ENCODE measurements around the gene SOCS3. TPM values are rescaled to one million over a fixed set of nuclear protein-coding genes. Genes with fewer than 3 reads are reported as not detected.
A peak's percentile ranks its signal among the peaks of the same experiment; 100 is the strongest.

The SOCS3 gene
- 10 to 100 TPM in 4 of 8 experiments, 1 to 10 TPM in 4; 1.7 to 73.8 (median 8.3) TPM for total RNA-seq

- in situ Hi-C loops (cut with MboI; ENCODE audit: low pct_unique_long_range_greater_than_20kb in 2 of 9, low sequenced_read_pairs in 9 of 9, unreplicated experiment in 9 of 9): no loop called here
- ATAC-seq (replicated peaks in 6 of 8): peak; percentile 22 to 82 (median 76)
- H3K4me1 ChIP-seq (replicated peaks in 1 of 2): peaks cover 6 to 16% of the 10 kb centered on the region in 2 donors
- H3K27ac ChIP-seq: peak within 1 kb of the TSS in 1 of 2 donors; percentile 11
- peak within 1 kb of the TSS; percentile 49 to 75 (median 58) for H3K4me3 ChIP-seq
- no CpG with 5 or more reads among the region's 59 CpGs for WGBS, 10 experiments
Observed at GRCh38 chr17:78359997-78360370, at the start of gene SOCS3. Gene SOCS3 (minus strand): TSS chr17:78360077. CDS start chr17:78359095, 982 bp downstream.

GRCh38 chr17:78409191-78409928, 49.5 kb upstream of the SOCS3 start:
- no peak overlapping the region for H3K4me3 ChIP-seq
- WGBS, 10 experiments: 48 to 100% (median 90%) methylated on average over 1 to 7 of the region's 12 CpGs; no CpG with 5 or more reads in 1 of the 10 experiments
- no peak overlapping the region for H3K27ac ChIP-seq
- ATAC-seq (replicated peaks in 6 of 8): peak in 3 of 8 experiments; percentile 45 to 89 (median 57)
- in situ Hi-C loops (cut with MboI; ENCODE audit: low pct_unique_long_range_greater_than_20kb in 2 of 9, low sequenced_read_pairs in 9 of 9, unreplicated experiment in 9 of 9): no loop called here
- peaks cover 0 to 5% of the 10 kb centered on the region in 2 donors for H3K4me1 ChIP-seq (replicated peaks in 1 of 2)

GRCh38 chr17:78408476-78409050, 48.7 kb upstream of the SOCS3 start:
- in situ Hi-C loops (cut with MboI; ENCODE audit: low pct_unique_long_range_greater_than_20kb in 2 of 9, low sequenced_read_pairs in 9 of 9, unreplicated experiment in 9 of 9): no loop called here
- H3K27ac ChIP-seq: no peak overlapping the region
- WGBS, 10 experiments: 86 to 100% (median 92%) methylated on average over 1 to 9 of the region's 23 CpGs; no CpG with 5 or more reads in 5 of the 10 experiments
- no peak overlapping the region for H3K4me3 ChIP-seq
- peak in 1 of 8 experiments; percentile 5 for ATAC-seq (replicated peaks in 6 of 8)
- peaks cover 0 to 5% of the 10 kb centered on the region in 2 donors for H3K4me1 ChIP-seq (replicated peaks in 1 of 2)

GRCh38 chr17:78407387-78408000, 47.6 kb upstream of the SOCS3 start:
- in situ Hi-C loops (cut with MboI; ENCODE audit: low pct_unique_long_range_greater_than_20kb in 2 of 9, low sequenced_read_pairs in 9 of 9, unreplicated experiment in 9 of 9): no loop called here
- Histone ChIP-seq H3K27ac (no peak overlapping the region), H3K4me1 (replicated peaks in 1 of 2) (peaks cover 0 to 5% of the 10 kb centered on the region in 2 donors), H3K4me3 (no peak overlapping the region)
- peak in 5 of 8 experiments; percentile 19 to 78 (median 56) for ATAC-seq (replicated peaks in 6 of 8)
- 37 to 83% (median 50%) methylated on average over 1 to 4 of the region's 7 CpGs; no CpG with 5 or more reads in 5 of the 10 experiments for WGBS, 10 experiments

GRCh38 chr17:78406920-78407319, 47.0 kb upstream of the SOCS3 start:
- in situ Hi-C loops (cut with MboI; ENCODE audit: low pct_unique_long_range_greater_than_20kb in 2 of 9, low sequenced_read_pairs in 9 of 9, unreplicated experiment in 9 of 9): no loop called here
- H3K27ac ChIP-seq: no peak overlapping the region
- peaks cover 0 to 5% of the 10 kb centered on the region in 2 donors for H3K4me1 ChIP-seq (replicated peaks in 1 of 2)
- no peak overlapping the region for H3K4me3 ChIP-seq
- 48 to 100% (median 90%) methylated on average over 1 to 3 of the region's 8 CpGs; no CpG with 5 or more reads in 5 of the 10 experiments for WGBS, 10 experiments
- ATAC-seq (replicated peaks in 6 of 8): no peak

GRCh38 chr17:78406396-78406795, 46.5 kb upstream of the SOCS3 start:
- H3K27ac ChIP-seq: no peak overlapping the region
- no peak for ATAC-seq (replicated peaks in 6 of 8)
- H3K4me3 ChIP-seq: no peak overlapping the region
- peaks cover 0 to 5% of the 10 kb centered on the region in 2 donors for H3K4me1 ChIP-seq (replicated peaks in 1 of 2)
- in situ Hi-C loops (cut with MboI; ENCODE audit: low pct_unique_long_range_greater_than_20kb in 2 of 9, low sequenced_read_pairs in 9 of 9, unreplicated experiment in 9 of 9): no loop called here
- WGBS, 10 experiments: 79 to 100% (median 93%) methylated on average over 2 to 3 of the region's 6 CpGs; no CpG with 5 or more reads in 7 of the 10 experiments

- H3K4me3 ChIP-seq: no peak overlapping the region
- 96 to 100% (median 100%) methylated on average over 3 to 9 of the region's 14 CpGs; no CpG with 5 or more reads in 3 of the 10 experiments for WGBS, 10 experiments
- no peak for ATAC-seq (replicated peaks in 6 of 8)
- H3K4me1 ChIP-seq (replicated peaks in 1 of 2): peaks cover 0 to 5% of the 10 kb centered on the region in 2 donors
- H3K27ac ChIP-seq: no peak overlapping the region
- in situ Hi-C loops (cut with MboI; ENCODE audit: low pct_unique_long_range_greater_than_20kb in 2 of 9, low sequenced_read_pairs in 9 of 9, unreplicated experiment in 9 of 9): no loop called here
Observed at GRCh38 chr17:78403822-78404221, 43.9 kb upstream of the SOCS3 start.

- H3K4me3 ChIP-seq: no peak overlapping the region
- in situ Hi-C loops (cut with MboI; ENCODE audit: low pct_unique_long_range_greater_than_20kb in 2 of 9, low sequenced_read_pairs in 9 of 9, unreplicated experiment in 9 of 9): no loop called here
- no peaks in the 10 kb centered on the region for H3K4me1 ChIP-seq (replicated peaks in 1 of 2)
- 80 to 100% (median 90%) methylated on average over 1 to 5 of the region's 8 CpGs; no CpG with 5 or more reads in 5 of the 10 experiments for WGBS, 10 experiments
- no peak overlapping the region for H3K27ac ChIP-seq
- no peak for ATAC-seq (replicated peaks in 6 of 8)
Observed at GRCh38 chr17:78401891-78402290, 42.0 kb upstream of the SOCS3 start.

- 67 to 100% (median 80%) methylated on average over 1 to 3 of the region's 6 CpGs; no CpG with 5 or more reads in 5 of the 10 experiments for WGBS, 10 experiments
- Histone ChIP-seq H3K4me1 (replicated peaks in 1 of 2) (no peaks in the 10 kb centered on the region), H3K4me3 (no peak overlapping the region), H3K27ac (no peak overlapping the region)
- ATAC-seq (replicated peaks in 6 of 8): no peak
- in situ Hi-C loops (cut with MboI; ENCODE audit: low pct_unique_long_range_greater_than_20kb in 2 of 9, low sequenced_read_pairs in 9 of 9, unreplicated experiment in 9 of 9): no loop called here
Observed at GRCh38 chr17:78401246-78401645, 41.4 kb upstream of the SOCS3 start.

- 60 to 100% (median 100%) methylated on average over 2 to 8 of the region's 17 CpGs; no CpG with 5 or more reads in 7 of the 10 experiments for WGBS, 10 experiments
- in situ Hi-C loops (cut with MboI; ENCODE audit: low pct_unique_long_range_greater_than_20kb in 2 of 9, low sequenced_read_pairs in 9 of 9, unreplicated experiment in 9 of 9): no loop called here
Observed at GRCh38 chr17:78400581-78401240, 40.8 kb upstream of the SOCS3 start.

GRCh38 chr17:78399693-78400144, 39.8 kb upstream of the SOCS3 start:
- no peaks in the 10 kb centered on the region for H3K4me1 ChIP-seq (replicated peaks in 1 of 2)
- WGBS, 10 experiments: 74 to 100% (median 90%) methylated on average over 1 to 5 of the region's 6 CpGs; no CpG with 5 or more reads in 5 of the 10 experiments
- in situ Hi-C loops (cut with MboI; ENCODE audit: low pct_unique_long_range_greater_than_20kb in 2 of 9, low sequenced_read_pairs in 9 of 9, unreplicated experiment in 9 of 9): no loop called here
- H3K4me3 ChIP-seq: no peak overlapping the region
- ATAC-seq (replicated peaks in 6 of 8): no peak
- no peak overlapping the region for H3K27ac ChIP-seq

More at GRCh38 chr17:78400581-78401240, 40.8 kb upstream of the SOCS3 start:
- H3K27ac ChIP-seq: no peak overlapping the region
- ATAC-seq (replicated peaks in 6 of 8): no peak
- H3K4me3 ChIP-seq: no peak overlapping the region
- no peaks in the 10 kb centered on the region for H3K4me1 ChIP-seq (replicated peaks in 1 of 2)

- H3K4me3 ChIP-seq: no peak overlapping the region
- 88 to 100% (median 94%) methylated on average over 1 to 15 of the region's 28 CpGs; no CpG with 5 or more reads in 5 of the 10 experiments for WGBS, 10 experiments
- H3K4me1 ChIP-seq (replicated peaks in 1 of 2): no peaks in the 10 kb centered on the region
- no peak overlapping the region for H3K27ac ChIP-seq
- in situ Hi-C loops (cut with MboI; ENCODE audit: low pct_unique_long_range_greater_than_20kb in 2 of 9, low sequenced_read_pairs in 9 of 9, unreplicated experiment in 9 of 9): no loop called here
- no peak for ATAC-seq (replicated peaks in 6 of 8)
Observed at GRCh38 chr17:78399028-78399692, 39.3 kb upstream of the SOCS3 start.

Data from motor neuron (in vitro differentiated cells).